Neuronal stem cell (in vitro differentiated cells): ENCODE results near the gene HIGD1C.
"Not testable (repeated sequence)": the region's sequence is repeated elsewhere in the genome, so short reads cannot be mapped to it uniquely, and the experiment has no call there.

Experiments
- DNase-seq: peaks from one replicate; pipeline ENCODE4 v3.0.0-alpha.2; 2013; ENCODE audit warnings: low spot score
- H2AFZ ChIP-seq: one replicate; pipeline ENCODE4 v1.6.1; 2013; ENCODE audit warnings: mild to moderate bottlenecking, low read length, inconsistent platforms
- H2AK5ac ChIP-seq: 2 replicates; pipeline ENCODE4 v1.6.1; 2013; ENCODE audit warnings: low read depth, mild to moderate bottlenecking, inconsistent platforms, low read length, moderate library complexity, mixed read lengths
- H2BK120ac ChIP-seq: 2 replicates; pipeline ENCODE4 v1.6.1; 2013; ENCODE audit warnings: low read depth, mild to moderate bottlenecking, inconsistent platforms, low read length, moderate library complexity, mixed read lengths
- H2BK12ac ChIP-seq: one replicate; pipeline ENCODE4 v1.6.1; 2013; ENCODE audit warnings: low read length, inconsistent platforms
- H2BK15ac ChIP-seq: 2 replicates; pipeline ENCODE4 v1.6.1; 2013; ENCODE audit warnings: mild to moderate bottlenecking, low read length, inconsistent platforms, mixed read lengths
- H2BK5ac ChIP-seq: one replicate; pipeline ENCODE4 v1.6.1; 2013; ENCODE audit warnings: inconsistent platforms, mild to moderate bottlenecking, low read length, moderate library complexity
- H3K14ac ChIP-seq: one replicate; pipeline ENCODE4 v1.6.1; 2013; ENCODE audit warnings: low read length, inconsistent platforms
- H3K18ac ChIP-seq: 2 replicates; pipeline ENCODE4 v1.6.1; 2013; ENCODE audit warnings: low read length, inconsistent platforms
- H3K23ac ChIP-seq: 2 replicates; pipeline ENCODE4 v1.6.1; 2013; ENCODE audit warnings: low read depth, mild to moderate bottlenecking, mixed read lengths, low read length, inconsistent platforms; ENCODE audit not compliant: poor library complexity
- H3K27ac ChIP-seq: replicated peaks from 3 replicates; pipeline ENCODE4 v1.5.1; 2013; ENCODE audit warnings: low read length, inconsistent platforms
- H3K27me3 ChIP-seq, 3 experiments: 2 replicates each; pipeline ENCODE4 v1.6.1; 2013; ENCODE audit warnings: low read length in 3 of 3, mild to moderate bottlenecking in 2 of 3, inconsistent platforms in 1 of 3, low read depth in 1 of 3, mixed read lengths in 1 of 3, moderate library complexity in 1 of 3; ENCODE audit not compliant: control insufficient read depth in 3 of 3, insufficient read depth in 3 of 3
- H3K36me3 ChIP-seq, 2 donors: replicated peaks in 1 of 2; 2 replicates each; pipeline ENCODE4 v1.6.1; 2013; ENCODE audit warnings: low read length in 2 of 2; ENCODE audit not compliant: control insufficient read depth in 2 of 2, insufficient read depth in 2 of 2
- H3K4ac ChIP-seq: 2 replicates; pipeline ENCODE4 v1.6.1; 2013; ENCODE audit warnings: inconsistent platforms, mild to moderate bottlenecking, low read length, moderate library complexity
- H3K4me1 ChIP-seq, 2 donors: 1 replicate in 1 of 2; 2 replicates in 1 of 2; pipeline ENCODE4 v1.6.1; 2013; ENCODE audit warnings: low read length in 2 of 2, low read depth in 1 of 2; ENCODE audit not compliant: control insufficient read depth in 2 of 2, insufficient read depth in 1 of 2
- H3K4me2 ChIP-seq: one replicate; pipeline ENCODE4 v1.6.1; 2013; ENCODE audit warnings: mild to moderate bottlenecking, low read length, inconsistent platforms; ENCODE audit not compliant: insufficient read depth, poor library complexity, severe bottlenecking
- H3K4me3 ChIP-seq, 2 donors: 2 replicates each; pipeline ENCODE4 v1.5.1; 2013; ENCODE audit warnings: low read length in 2 of 2, mild to moderate bottlenecking in 2 of 2, inconsistent platforms in 1 of 2, moderate library complexity in 1 of 2
- H3K79me1 ChIP-seq: one replicate; pipeline ENCODE4 v1.6.1; 2013; ENCODE audit warnings: low read depth, mild to moderate bottlenecking, inconsistent platforms, low read length, moderate library complexity
- H3K9ac ChIP-seq: one replicate; pipeline ENCODE4 v1.6.1; 2013; ENCODE audit warnings: mild to moderate bottlenecking, low read depth, low read length, inconsistent platforms; ENCODE audit not compliant: poor library complexity
- H3K9me3 ChIP-seq, 2 donors: replicated peaks in 1 of 2; 2 replicates each; pipeline versions ENCODE3 to v1.6.1; 2013; ENCODE audit warnings: low read length in 2 of 2, mild to moderate bottlenecking in 2 of 2, inconsistent platforms in 1 of 2, low read depth in 1 of 2, mixed read lengths in 1 of 2, moderate library complexity in 1 of 2; ENCODE audit not compliant: control insufficient read depth in 2 of 2, insufficient read depth in 1 of 2
- H4K8ac ChIP-seq: one replicate; pipeline ENCODE4 v1.6.1; 2013; ENCODE audit warnings: low read depth, mild to moderate bottlenecking, inconsistent platforms, low read length, moderate library complexity
- H4K91ac ChIP-seq: one replicate; pipeline ENCODE4 v1.6.1; 2013; ENCODE audit warnings: low read length, low read depth, mild to moderate bottlenecking, inconsistent platforms; ENCODE audit not compliant: poor library complexity
- WGBS, 2 donors: extraction: QIAGEN DNeasy Blood & Tissue Kit; methylation state at CpG; one replicate each; pipeline ENCODE4 v1.1.7; 2013; ENCODE audit warnings: missing lambda C conversion rate in 2 of 2, mixed read lengths in 1 of 2; ENCODE audit not compliant: insufficient read length in 2 of 2, insufficient replicate concordance in 1 of 2; ENCODE audit errors: extremely low coverage in 2 of 2; 5-methylcytosine and 5-hydroxymethylcytosine counted together

The HIGD1C gene

GRCh38 chr12:51013441-51013840 is 61.1 kb downstream of the HIGD1C start:
- H2BK5ac ChIP-seq: no peak overlapping the region
- no peak overlapping the region for H4K8ac ChIP-seq
- no peak overlapping the region for H3K9ac ChIP-seq
- H3K18ac ChIP-seq: no peak overlapping the region
- peaks cover 0 to under 1% of the 10 kb centered on the region in 2 donors for H3K36me3 ChIP-seq
- H2BK15ac ChIP-seq: no peak overlapping the region
- H3K14ac ChIP-seq: no peak overlapping the region
- H3K23ac ChIP-seq: no peak overlapping the region
- H2AFZ ChIP-seq: no peak overlapping the region
- no peak overlapping the region for H2BK12ac ChIP-seq
- no peaks in the 10 kb centered on the region for H3K79me1 ChIP-seq
- no peak overlapping the region for H3K27ac ChIP-seq
- H4K91ac ChIP-seq: no peak overlapping the region
- no peak overlapping the region for H3K4me2 ChIP-seq
- no peak overlapping the region for H3K4ac ChIP-seq
- no peak for DNase-seq
- H3K4me1 ChIP-seq: peaks cover 0 to 3% of the 10 kb centered on the region in 2 donors
- no peaks in the 10 kb centered on the region for H3K9me3 ChIP-seq
- H3K4me3 ChIP-seq: no peak overlapping the region
- WGBS, 2 donors: no CpG with 5 or more reads among the region's 7 CpGs
- H2AK5ac ChIP-seq: no peak overlapping the region
- H2BK120ac ChIP-seq: no peak overlapping the region
- no peaks in the 10 kb centered on the region for H3K27me3 ChIP-seq

GRCh38 chr12:51014467-51014866 is 62.1 kb downstream of the HIGD1C start:
- H3K4me2 ChIP-seq, H2BK120ac ChIP-seq, H3K4me3 ChIP-seq, H3K14ac ChIP-seq, H3K9ac ChIP-seq, DNase-seq, H3K9me3 ChIP-seq, H2AK5ac ChIP-seq, H2AFZ ChIP-seq, H3K23ac ChIP-seq, H3K36me3 ChIP-seq, H3K4ac ChIP-seq, H2BK15ac ChIP-seq, H3K18ac ChIP-seq, H4K8ac ChIP-seq, H2BK12ac ChIP-seq, H4K91ac ChIP-seq, H3K27me3 ChIP-seq, H2BK5ac ChIP-seq, H3K4me1 ChIP-seq, H3K79me1 ChIP-seq, H3K27ac ChIP-seq: not testable (repeated sequence)
- no CpG with 5 or more reads among the region's 9 CpGs for WGBS, 2 donors

- Histone ChIP-seq H2BK15ac (no peak overlapping the region), H3K9ac (no peak overlapping the region), H3K23ac (no peak overlapping the region)
Observed at GRCh38 chr12:51017452-51017851, 65.1 kb downstream of the HIGD1C start.

GRCh38 chr12:51018956-51019355 is 66.6 kb downstream of the HIGD1C start:
- no peak overlapping the region for H2AFZ ChIP-seq
- no peak for DNase-seq
- no peaks in the 10 kb centered on the region for H3K79me1 ChIP-seq
- no peaks in the 10 kb centered on the region for H3K4me1 ChIP-seq
- H3K9ac ChIP-seq: no peak overlapping the region
- H3K4me3 ChIP-seq: no peak overlapping the region
- H3K4me2 ChIP-seq: no peak overlapping the region
- H3K14ac ChIP-seq: no peak overlapping the region
- H2BK12ac ChIP-seq: no peak overlapping the region
- no peak overlapping the region for H3K27ac ChIP-seq
- H3K4ac ChIP-seq: no peak overlapping the region
- H2BK120ac ChIP-seq: no peak overlapping the region
- H2BK5ac ChIP-seq: no peak overlapping the region
- H3K27me3 ChIP-seq: no peaks in the 10 kb centered on the region
- no peak overlapping the region for H4K8ac ChIP-seq
- no peak overlapping the region for H3K18ac ChIP-seq
- H3K23ac ChIP-seq: no peak overlapping the region
- no CpG with 5 or more reads among the region's 2 CpGs for WGBS, 2 donors
- H2AK5ac ChIP-seq: no peak overlapping the region
- no peak overlapping the region for H2BK15ac ChIP-seq
- no peak overlapping the region for H4K91ac ChIP-seq
- H3K9me3 ChIP-seq: no peaks in the 10 kb centered on the region
- H3K36me3 ChIP-seq: peaks cover 0 to 3% of the 10 kb centered on the region in 2 donors

More at GRCh38 chr12:51017452-51017851, 65.1 kb downstream of the HIGD1C start:
- DNase-seq: no peak
- Histone ChIP-seq H4K8ac (no peak overlapping the region), H2BK120ac (no peak overlapping the region), H3K4me2 (no peak overlapping the region), H3K4me3 (no peak overlapping the region), H3K36me3 (peaks cover 0 to 3% of the 10 kb centered on the region in 2 donors), H3K18ac (no peak overlapping the region), H2BK5ac (no peak overlapping the region), H2AFZ (no peak overlapping the region), H3K4ac (no peak overlapping the region), H2BK12ac (no peak overlapping the region), H3K9me3 (no peaks in the 10 kb centered on the region), H4K91ac (no peak overlapping the region), H3K4me1 (no peaks in the 10 kb centered on the region), H3K79me1 (no peaks in the 10 kb centered on the region), H3K27me3 (no peaks in the 10 kb centered on the region), H3K14ac (no peak overlapping the region), H3K27ac (no peak overlapping the region), H2AK5ac (no peak overlapping the region)
